ENCODE data around the gene TTC28. TPM values are rescaled to one million over a fixed set of nuclear protein-coding genes. Genes with fewer than 3 reads are reported as not detected.
"Not testable (repeated sequence)": the region's sequence is repeated elsewhere in the genome, so short reads cannot be mapped to it uniquely, and the experiment has no call there.

TTC28 gene
- total and polyA plus RNA-seq, 8 donors: 31.1 to 44.2 (median 41.4) TPM

GRCh38 chr22:28560046-28560742 lies 119.4 kb downstream of the TTC28 start:
- ATAC-seq (no peak), DNase-seq (no peak)
- TF ChIP-seq, protein P1, sequence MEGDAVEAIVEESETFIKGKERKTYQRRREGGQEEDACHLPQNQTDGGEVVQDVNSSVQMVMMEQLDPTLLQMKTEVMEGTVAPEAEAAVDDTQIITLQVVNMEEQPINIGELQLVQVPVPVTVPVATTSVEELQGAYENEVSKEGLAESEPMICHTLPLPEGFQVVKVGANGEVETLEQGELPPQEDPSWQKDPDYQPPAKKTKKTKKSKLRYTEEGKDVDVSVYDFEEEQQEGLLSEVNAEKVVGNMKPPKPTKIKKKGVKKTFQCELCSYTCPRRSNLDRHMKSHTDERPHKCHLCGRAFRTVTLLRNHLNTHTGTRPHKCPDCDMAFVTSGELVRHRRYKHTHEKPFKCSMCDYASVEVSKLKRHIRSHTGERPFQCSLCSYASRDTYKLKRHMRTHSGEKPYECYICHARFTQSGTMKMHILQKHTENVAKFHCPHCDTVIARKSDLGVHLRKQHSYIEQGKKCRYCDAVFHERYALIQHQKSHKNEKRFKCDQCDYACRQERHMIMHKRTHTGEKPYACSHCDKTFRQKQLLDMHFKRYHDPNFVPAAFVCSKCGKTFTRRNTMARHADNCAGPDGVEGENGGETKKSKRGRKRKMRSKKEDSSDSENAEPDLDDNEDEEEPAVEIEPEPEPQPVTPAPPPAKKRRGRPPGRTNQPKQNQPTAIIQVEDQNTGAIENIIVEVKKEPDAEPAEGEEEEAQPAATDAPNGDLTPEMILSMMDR (IDR thresholded peaks at IDR 0.05): no peak
- Histone ChIP-seq H3K27ac (no peak overlapping the region), H3K27me3 (no peaks in the 10 kb centered on the region), H3K4me1 (no peaks in the 10 kb centered on the region), H3K36me3 (no peaks in the 10 kb centered on the region), H3K4me3 (no peak overlapping the region), H3K9me3 (no peaks in the 10 kb centered on the region)
- intact Hi-C loops (cut with DNase I): no loop called here

DNA sequence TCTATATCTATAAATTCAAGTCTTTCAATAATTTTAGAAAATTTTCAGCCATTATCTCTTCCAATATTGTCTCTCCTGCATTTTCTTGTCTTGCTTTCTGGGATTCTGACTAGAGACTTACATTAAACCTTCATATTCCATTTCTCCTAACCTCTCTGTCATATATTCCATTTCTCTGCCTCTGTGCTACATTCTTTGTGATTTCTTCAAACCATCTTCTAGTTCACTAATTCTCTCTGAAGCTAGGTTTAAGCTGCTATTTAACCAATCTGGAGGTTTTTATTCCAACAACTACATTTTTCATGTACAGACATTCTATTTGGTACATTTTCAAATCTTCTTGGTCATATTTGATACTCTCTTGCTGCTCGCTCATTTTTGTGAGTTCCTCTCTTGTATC lies 122.5 kb downstream of the TTC28 start:
- intact Hi-C loops (cut with DNase I): no loop called here
- H3K27ac ChIP-seq: no peak overlapping the region
- H3K9me3 ChIP-seq: no peaks in the 10 kb centered on the region
- no peaks in the 10 kb centered on the region for H3K4me1 ChIP-seq
- no peaks in the 10 kb centered on the region for H3K27me3 ChIP-seq
- TF ChIP-seq, protein P1 (IDR thresholded peaks at IDR 0.05): no peak
- DNase-seq (no peak), ATAC-seq (no peak)
- H3K4me3 ChIP-seq: no peak overlapping the region
- no peaks in the 10 kb centered on the region for H3K36me3 ChIP-seq

GRCh38 chr22:28553108-28553866 lies 126.4 kb downstream of the TTC28 start:
- not testable (repeated sequence) for H3K27ac ChIP-seq

DNA sequence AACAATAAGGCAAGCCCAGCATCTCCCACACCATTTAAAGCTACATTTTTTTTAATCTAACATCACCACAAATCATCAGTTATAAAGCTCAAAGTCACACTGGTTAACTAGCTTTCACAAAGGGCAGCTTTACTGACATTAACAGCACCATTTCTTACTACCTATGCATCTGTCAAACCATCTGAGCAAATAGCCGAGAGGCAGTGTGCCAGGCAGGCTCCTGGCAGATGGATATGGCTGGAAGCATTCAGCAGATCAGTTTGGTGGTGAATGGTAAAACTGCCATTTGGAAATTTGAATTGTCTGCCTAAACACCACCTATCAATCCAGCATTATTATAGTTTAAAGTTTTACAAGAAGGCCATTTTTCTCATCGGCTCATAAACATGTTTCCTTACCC lies 131.2 kb downstream of the TTC28 start:
- Histone ChIP-seq H3K36me3 (no peaks in the 10 kb centered on the region), H3K4me1 (no peaks in the 10 kb centered on the region), H3K27me3 (no peaks in the 10 kb centered on the region), H3K4me3 (no peak overlapping the region), H3K27ac (no peak overlapping the region), H3K9me3 (no peaks in the 10 kb centered on the region)
- ATAC-seq (no peak), DNase-seq (no peak)
- TF ChIP-seq, protein P1 (IDR thresholded peaks at IDR 0.05): no peak
- intact Hi-C loops (cut with DNase I): no loop called here

More at GRCh38 chr22:28553108-28553866, 126.4 kb downstream of the TTC28 start:
- H3K27me3 ChIP-seq; H3K4me3 ChIP-seq; H3K4me1 ChIP-seq; H3K36me3 ChIP-seq; ATAC-seq; intact Hi-C loops (cut with DNase I); H3K9me3 ChIP-seq; DNase-seq: not testable (repeated sequence)

- DNase-seq (peak in 2 of 4 donors; percentile 39 to 57), ATAC-seq (peak; percentile 79)
- TF ChIP-seq, protein P1 (IDR thresholded peaks at IDR 0.05): no peak
- H3K4me1 ChIP-seq: no peaks in the 10 kb centered on the region
- no peak overlapping the region for H3K27ac ChIP-seq
- H3K27me3 ChIP-seq: no peaks in the 10 kb centered on the region
- intact Hi-C loops (cut with DNase I): no loop called here
- H3K36me3 ChIP-seq: no peaks in the 10 kb centered on the region
- peaks cover 0 to 5% of the 10 kb centered on the region in 2 donors for H3K9me3 ChIP-seq
- H3K4me3 ChIP-seq: no peak overlapping the region
Observed at GRCh38 chr22:28547132-28547842, 132.4 kb downstream of the TTC28 start.

Data from left lung (tissue), 10 donors.